Osteoblast (primary cell): ENCODE data around the gene RNH1. TPM values are rescaled to one million over a fixed set of nuclear protein-coding genes. Genes with fewer than 3 reads are reported as not detected.
"Not testable (repeated sequence)": the region's sequence is repeated elsewhere in the genome, so short reads cannot be mapped to it uniquely, and the experiment has no call there.

Source experiments
- DNase-seq: peaks from one replicate; pipeline ENCODE4 v3.0.0; 2011; ENCODE audit warnings: low spot score, mixed read lengths; ENCODE audit not compliant: insufficient read length; ENCODE audit errors: missing footprints
- H2AFZ ChIP-seq: 2 replicates; pipeline ENCODE4 v1.6.0; 2011; ENCODE audit warnings: mild to moderate bottlenecking, low read length
- H3K27ac ChIP-seq: 2 replicates; pipeline ENCODE4 v1.5.1; 2011; ENCODE audit warnings: mild to moderate bottlenecking, low read depth, low read length, moderate library complexity
- H3K27me3 ChIP-seq: 2 replicates; pipeline ENCODE4 v1.6.0; 2012; ENCODE audit warnings: mild to moderate bottlenecking, control low read depth, inconsistent platforms, low read length, moderate library complexity; ENCODE audit not compliant: insufficient read depth
- H3K36me3 ChIP-seq: 2 replicates; pipeline ENCODE4 v1.5.1; 2011; ENCODE audit warnings: mild to moderate bottlenecking, low read length, control low read depth, moderate library complexity; ENCODE audit not compliant: insufficient read depth
- H3K4me1 ChIP-seq: 2 replicates; pipeline ENCODE4 v1.5.1; 2011; ENCODE audit warnings: mild to moderate bottlenecking, low read length, control low read depth, moderate library complexity; ENCODE audit not compliant: insufficient read depth
- H3K4me2 ChIP-seq: 2 replicates; pipeline ENCODE4 v1.6.0; 2011; ENCODE audit warnings: mild to moderate bottlenecking, low read length; ENCODE audit not compliant: insufficient read depth
- H3K4me3 ChIP-seq: fragments of 200-600 bp; sonication (generic); 3 replicates; pipeline ENCODE4 v1.5.1; 2012; ENCODE audit warnings: mild to moderate bottlenecking, low read length, inconsistent platforms; ENCODE audit not compliant: insufficient read depth
- H3K79me2 ChIP-seq: 2 replicates; pipeline ENCODE4 v1.6.0; 2012; ENCODE audit warnings: mild to moderate bottlenecking, low read length, control low read depth, inconsistent platforms; ENCODE audit not compliant: insufficient read depth
- H3K9me3 ChIP-seq: 2 replicates; pipeline ENCODE4 v1.5.1; 2011; ENCODE audit warnings: low read depth, low read length, control low read depth
- H4K20me1 ChIP-seq: 2 replicates; pipeline ENCODE4 v1.6.0; 2012; ENCODE audit warnings: mild to moderate bottlenecking, low read length, control low read depth; ENCODE audit not compliant: insufficient read depth
- CTCF ChIP-seq: IDR thresholded peaks from 2 replicates; pipeline ENCODE4 v1.5.1; 2011; ENCODE audit warnings: mild to moderate bottlenecking, low read depth, low read length, moderate library complexity; ENCODE audit errors: extremely low read depth
- total RNA-seq: library from RNA; depleted of rRNA; stranded (reverse); fragments of >200 nt; gene quantifications from 2 replicates; pipeline ENCODE4 v1.2.3, GENCODE V29; 2012

The RNH1 gene
- total RNA-seq, 1 donor: 506 TPM

DNA sequence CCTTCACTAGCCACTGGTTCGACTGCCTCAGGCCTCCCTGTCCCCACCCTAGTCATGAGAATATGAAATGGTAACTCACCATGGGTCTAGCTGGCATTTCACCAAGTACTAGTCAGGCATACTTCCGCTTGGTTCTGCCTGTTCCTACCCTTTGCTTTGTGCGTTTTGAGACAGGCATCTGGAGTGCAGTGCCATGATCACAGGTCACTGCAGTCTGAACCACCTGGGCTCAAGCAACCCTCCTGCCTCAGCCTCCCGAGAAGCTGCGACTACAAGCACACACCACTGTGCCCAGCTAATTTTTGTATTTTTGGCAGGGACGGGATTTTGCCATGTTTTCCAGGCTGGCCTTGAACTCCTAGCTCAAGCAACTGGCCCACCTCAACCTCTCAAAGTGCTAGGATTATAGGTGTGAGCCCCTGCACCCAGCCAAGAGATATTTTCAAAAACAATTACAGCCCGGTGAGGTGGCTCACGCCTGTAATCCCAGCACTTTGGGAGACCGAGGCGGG lies 14.2 kb upstream of the RNH1 start:
- no peak for TF ChIP-seq CTCF
- Histone ChIP-seq H3K4me3 (no peak overlapping the region), H3K4me2 (no peak overlapping the region), H3K36me3 (no peaks in the 10 kb centered on the region), H3K79me2 (no peaks in the 10 kb centered on the region), H4K20me1 (no peaks in the 10 kb centered on the region), H2AFZ (no peak overlapping the region), H3K4me1 (no peaks in the 10 kb centered on the region), H3K27ac (no peak overlapping the region), H3K9me3 (peaks cover 4% of the 10 kb centered on the region), H3K27me3 (no peaks in the 10 kb centered on the region)
- DNase-seq: no peak

- no peaks in the 10 kb centered on the region for H3K79me2 ChIP-seq
- no peak overlapping the region for H3K4me2 ChIP-seq
- DNase-seq: peak; percentile 56
- H3K4me1 ChIP-seq: no peaks in the 10 kb centered on the region
- no peak overlapping the region for H3K4me3 ChIP-seq
- no peaks in the 10 kb centered on the region for H3K27me3 ChIP-seq
- no peak overlapping the region for H3K27ac ChIP-seq
- no peaks in the 10 kb centered on the region for H4K20me1 ChIP-seq
- H2AFZ ChIP-seq: no peak overlapping the region
- no peak for TF ChIP-seq CTCF
- H3K36me3 ChIP-seq: no peaks in the 10 kb centered on the region
- peaks cover 4% of the 10 kb centered on the region for H3K9me3 ChIP-seq
Measured at GRCh38 chr11:520428-521176, 13.6 kb upstream of the RNH1 start.

DNA sequence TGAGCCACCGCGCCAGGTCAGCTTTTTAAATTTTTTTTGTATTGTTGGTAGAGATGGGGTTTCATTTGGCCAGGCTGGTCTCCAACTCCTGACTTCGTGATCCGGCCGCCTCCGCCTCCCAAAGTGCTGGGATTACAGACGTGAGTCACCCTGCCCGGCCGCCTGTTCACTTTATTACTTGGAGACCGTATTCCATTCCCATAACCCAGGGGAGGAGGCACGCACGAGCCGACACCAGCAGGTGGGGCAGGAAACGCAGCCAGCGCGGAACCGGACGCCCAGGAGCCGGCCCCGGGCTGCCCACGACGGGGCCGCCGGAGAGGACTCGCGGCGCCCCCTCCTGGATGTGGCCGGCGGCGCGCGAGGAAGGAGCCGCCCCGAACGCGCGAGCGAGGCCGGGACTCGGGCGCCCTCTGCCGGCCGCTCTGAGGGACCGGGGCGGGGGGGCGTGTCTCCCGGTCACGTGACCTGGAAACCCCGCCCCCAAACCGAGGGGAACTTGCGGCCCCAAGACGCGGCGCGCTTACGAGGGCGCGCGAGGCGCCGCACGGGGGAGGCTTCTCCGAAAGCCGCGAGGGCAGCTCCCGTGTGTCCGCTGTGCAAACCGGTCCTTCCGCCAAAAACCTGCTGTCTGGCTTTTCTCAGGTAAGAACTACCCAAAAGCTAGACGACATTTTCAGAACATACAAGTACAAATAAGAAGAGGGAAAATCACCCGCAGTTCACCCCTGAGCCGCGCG lies 11.6 kb upstream of the RNH1 start:
- no peaks in the 10 kb centered on the region for H4K20me1 ChIP-seq
- peak overlapping the region; percentile 51 for H3K27ac ChIP-seq
- peaks cover 4% of the 10 kb centered on the region for H3K9me3 ChIP-seq
- H3K4me2 ChIP-seq: peak overlapping the region; percentile 81
- peak overlapping the region; percentile 65 for H2AFZ ChIP-seq
- H3K4me3 ChIP-seq: peak overlapping the region; percentile 63
- no peaks in the 10 kb centered on the region for H3K4me1 ChIP-seq
- H3K79me2 ChIP-seq: no peaks in the 10 kb centered on the region
- peaks cover 9% of the 10 kb centered on the region for H3K36me3 ChIP-seq
- H3K27me3 ChIP-seq: no peaks in the 10 kb centered on the region
- peak; percentile 98 for DNase-seq
- TF ChIP-seq CTCF: peak; percentile 84

GRCh38 chr11:516918-517685 lies 10.1 kb upstream of the RNH1 start:
- not testable (repeated sequence) for H3K4me1 ChIP-seq, H3K27ac ChIP-seq, H3K4me2 ChIP-seq, DNase-seq, H2AFZ ChIP-seq, H3K36me3 ChIP-seq, H3K79me2 ChIP-seq, H4K20me1 ChIP-seq, H3K4me3 ChIP-seq, H3K27me3 ChIP-seq, H3K9me3 ChIP-seq
